ENCODE results near the gene NRP2. TPM values are rescaled to one million over a fixed set of nuclear protein-coding genes. Genes with fewer than 3 reads are reported as not detected.

The NRP2 gene
- total RNA-seq, 1 experiment from 2014 or later: 1.2 TPM

DNA sequence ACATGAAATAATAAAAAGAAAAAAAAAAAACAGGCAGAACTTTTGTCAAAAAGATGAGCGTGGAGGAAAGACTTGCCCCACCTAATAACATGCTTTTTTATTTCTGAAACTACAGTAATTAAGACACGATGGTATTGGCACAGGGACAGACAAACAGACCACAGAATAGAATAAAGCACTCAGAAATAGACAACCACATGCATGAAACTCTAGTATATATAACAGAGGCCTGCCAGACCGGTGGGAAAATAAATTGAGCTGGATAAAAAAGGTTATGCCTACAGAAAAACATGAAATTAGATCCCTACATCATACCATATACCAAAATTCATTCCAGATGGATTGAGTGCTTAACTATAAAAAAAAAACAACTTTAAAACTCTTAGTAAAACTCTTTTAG is 163.1 kb downstream of the NRP2 start:
- ChIA-PET RAD21 (ENCODE audit: low non-redundant PET in 1 of 2, low total read pairs in 2 of 2, uncharacterized antibody in 2 of 2, unreplicated experiment in 2 of 2) (no interaction called here), POLR2A (no interaction called here), CTCF (no interaction called here)
- ATAC-seq (no peak), DNase-seq (ENCODE audit: low read depth, low spot score) (no peak)
- no TSS peak for BruUV-seq (replicated peaks)
- Histone ChIP-seq H3K9me3 (ENCODE audit: control insufficient read depth in 1 of 2, insufficient read depth in 1 of 2, low read depth in 1 of 2, low read length in 2 of 2) (no peaks in the 10 kb centered on the region), H3K36me3 (ENCODE audit: control insufficient read depth in 1 of 2, insufficient read depth in 2 of 2, low read length in 2 of 2) (no peaks in the 10 kb centered on the region), H3K4me2 (ENCODE audit: low read length) (no peak overlapping the region), H2AFZ (ENCODE audit: low read depth, low read length, poor library complexity, severe bottlenecking) (no peak overlapping the region), H3K9me2 (ENCODE audit: insufficient read depth) (no peaks in the 10 kb centered on the region), H3K4me3 (replicated peaks in 1 of 2; ENCODE audit: low read depth in 1 of 2, low read length in 2 of 2) (no peak overlapping the region), H3K9ac (ENCODE audit: low read length) (no peak overlapping the region), H3K27ac (ENCODE audit: low read depth, low read length) (no peak overlapping the region), H3K27me3 (ENCODE audit: insufficient read depth, low read length) (0 out of 2 replicates have a peak, but pooled peaks cover 4% of the 10 kb centered on the region), H3K4me1 (ENCODE audit: control insufficient read depth in 1 of 2, insufficient read depth in 2 of 2, low read length in 2 of 2) (no peaks in the 10 kb centered on the region), H3K79me2 (ENCODE audit: insufficient read depth, low read length) (no peaks in the 10 kb centered on the region), H4K20me1 (ENCODE audit: insufficient read depth) (no peaks in the 10 kb centered on the region)
- TF ChIP-seq YY1 (IDR thresholded peaks at IDR 0.05; ENCODE audit: extremely low read depth, insufficient replicate concordance, low read depth, low read length): no peak
- no peak for TF ChIP-seq POLR2A (IDR thresholded peaks at IDR 0.05; ENCODE audit: borderline replicate concordance, extremely low read depth, insufficient read depth, insufficient read length)
- no peak for TF ChIP-seq EZH2phosphoT487 (IDR thresholded peaks at IDR 0.05; ENCODE audit: borderline replicate concordance)
- intact Hi-C loops (cut with micrococcal nuclease): no loop called here

Data from HCT116 (cell line).